ENCODE data around the gene PTPRC. TPM values are rescaled to one million over a fixed set of nuclear protein-coding genes. Genes with fewer than 3 reads are reported as not detected.

PTPRC gene
- total RNA-seq, 3 donors from 2014 or later: 22.0 to 36.0 (median 35.7) TPM

DNA sequence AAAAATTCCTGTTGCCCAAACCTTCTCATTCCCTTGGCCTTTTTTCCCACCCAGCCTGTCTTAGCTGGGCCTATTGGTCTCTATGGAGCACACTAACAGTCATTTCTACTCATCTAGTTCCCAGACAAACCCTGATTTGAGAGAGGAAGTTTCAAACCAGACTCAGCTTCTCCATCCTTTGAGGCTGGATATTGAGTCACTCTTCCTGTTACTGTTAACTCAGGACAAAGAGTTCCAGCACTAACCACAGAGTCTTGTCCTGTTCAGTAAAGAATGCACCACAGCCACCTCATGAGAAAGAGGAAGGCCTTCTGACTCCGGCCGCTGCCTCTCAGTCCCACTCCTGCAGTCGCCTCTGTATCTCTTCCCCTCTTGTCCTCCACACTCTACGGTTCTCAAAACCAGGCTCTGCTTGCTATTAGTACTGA is 137.8 kb downstream of the PTPRC start:
- H3K4me1 ChIP-seq: no peaks in the 10 kb centered on the region
- no peak for DNase-seq (ENCODE audit: low spot score in 2 of 2)
- TF ChIP-seq, protein P1, sequence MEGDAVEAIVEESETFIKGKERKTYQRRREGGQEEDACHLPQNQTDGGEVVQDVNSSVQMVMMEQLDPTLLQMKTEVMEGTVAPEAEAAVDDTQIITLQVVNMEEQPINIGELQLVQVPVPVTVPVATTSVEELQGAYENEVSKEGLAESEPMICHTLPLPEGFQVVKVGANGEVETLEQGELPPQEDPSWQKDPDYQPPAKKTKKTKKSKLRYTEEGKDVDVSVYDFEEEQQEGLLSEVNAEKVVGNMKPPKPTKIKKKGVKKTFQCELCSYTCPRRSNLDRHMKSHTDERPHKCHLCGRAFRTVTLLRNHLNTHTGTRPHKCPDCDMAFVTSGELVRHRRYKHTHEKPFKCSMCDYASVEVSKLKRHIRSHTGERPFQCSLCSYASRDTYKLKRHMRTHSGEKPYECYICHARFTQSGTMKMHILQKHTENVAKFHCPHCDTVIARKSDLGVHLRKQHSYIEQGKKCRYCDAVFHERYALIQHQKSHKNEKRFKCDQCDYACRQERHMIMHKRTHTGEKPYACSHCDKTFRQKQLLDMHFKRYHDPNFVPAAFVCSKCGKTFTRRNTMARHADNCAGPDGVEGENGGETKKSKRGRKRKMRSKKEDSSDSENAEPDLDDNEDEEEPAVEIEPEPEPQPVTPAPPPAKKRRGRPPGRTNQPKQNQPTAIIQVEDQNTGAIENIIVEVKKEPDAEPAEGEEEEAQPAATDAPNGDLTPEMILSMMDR (IDR thresholded peaks at IDR 0.05): no peak
- TF ChIP-seq POLR2AphosphoS5 (IDR thresholded peaks at IDR 0.05): no peak
- TF ChIP-seq POLR2A (IDR thresholded peaks at IDR 0.05): no peak
- H3K36me3 ChIP-seq: no peaks in the 10 kb centered on the region
- intact Hi-C loops (cut with DNase I; ENCODE audit: low total_unique reads): no loop called here
- no peaks in the 10 kb centered on the region for H3K9me3 ChIP-seq
- no peaks in the 10 kb centered on the region for H3K27me3 ChIP-seq
- no peak overlapping the region for H3K27ac ChIP-seq
- no peak overlapping the region for H3K4me3 ChIP-seq

DNA sequence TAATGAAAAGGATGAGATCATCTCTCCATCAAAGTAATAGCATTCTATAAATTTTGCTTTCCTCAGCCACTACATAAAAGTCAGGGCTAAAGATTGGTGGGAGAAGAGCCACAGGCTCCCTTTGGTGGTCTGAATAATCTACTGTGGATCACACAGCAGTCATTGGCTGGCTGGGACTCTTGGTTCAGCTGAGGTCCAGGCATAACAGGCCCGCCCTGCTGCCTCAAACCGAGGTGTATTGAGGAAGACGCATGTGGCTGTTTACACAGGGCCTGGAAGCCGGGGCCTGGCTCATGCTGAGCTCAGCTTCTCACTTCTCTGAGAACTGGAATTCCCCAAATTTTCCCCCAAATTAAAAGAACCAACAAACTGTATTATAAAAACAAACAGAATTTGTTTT is 139.2 kb downstream of the PTPRC start:
- Histone ChIP-seq H3K36me3 (no peaks in the 10 kb centered on the region), H3K4me1 (no peaks in the 10 kb centered on the region), H3K27ac (no peak overlapping the region), H3K9me3 (no peaks in the 10 kb centered on the region), H3K27me3 (no peaks in the 10 kb centered on the region), H3K4me3 (no peak overlapping the region)
- DNase-seq (ENCODE audit: low spot score in 2 of 2): no peak
- intact Hi-C loops (cut with DNase I; ENCODE audit: low total_unique reads): loop anchor here (2.0 kb wide), 1 partner anchor 41 kb away; no protein-coding TSS in a partner anchor
- TF ChIP-seq POLR2A (IDR thresholded peaks at IDR 0.05) (no peak), POLR2AphosphoS5 (IDR thresholded peaks at IDR 0.05) (no peak)
- TF ChIP-seq, protein P1 (IDR thresholded peaks at IDR 0.05): no peak

DNA sequence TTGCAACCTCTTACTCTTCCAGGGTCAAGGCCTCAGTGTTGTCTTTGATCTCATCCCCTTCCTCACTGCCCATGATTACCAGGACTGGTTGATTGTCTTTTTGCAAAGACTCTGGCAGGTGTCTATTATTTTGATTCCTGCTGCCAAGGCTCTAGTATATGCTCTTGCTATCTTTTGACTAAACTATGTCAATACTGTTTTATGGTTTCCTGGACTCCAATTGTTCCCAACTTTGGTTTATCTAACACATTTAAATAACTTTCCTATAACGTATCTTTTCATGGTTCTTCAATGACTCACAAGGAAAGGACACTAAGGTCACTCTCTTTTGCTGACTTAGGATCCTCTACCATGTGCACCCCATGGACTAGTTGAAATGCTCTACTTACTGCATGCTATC is 141.5 kb downstream of the PTPRC start:
- intact Hi-C loops (cut with DNase I; ENCODE audit: low total_unique reads): no loop called here
- Histone ChIP-seq H3K9me3 (no peaks in the 10 kb centered on the region), H3K36me3 (no peaks in the 10 kb centered on the region), H3K4me3 (no peak overlapping the region), H3K4me1 (no peaks in the 10 kb centered on the region), H3K27ac (no peak overlapping the region), H3K27me3 (no peaks in the 10 kb centered on the region)
- TF ChIP-seq POLR2A (IDR thresholded peaks at IDR 0.05): no peak
- TF ChIP-seq, protein P1 (IDR thresholded peaks at IDR 0.05): no peak
- TF ChIP-seq POLR2AphosphoS5 (IDR thresholded peaks at IDR 0.05): no peak
- no peak for DNase-seq (ENCODE audit: low spot score in 2 of 2)

DNA sequence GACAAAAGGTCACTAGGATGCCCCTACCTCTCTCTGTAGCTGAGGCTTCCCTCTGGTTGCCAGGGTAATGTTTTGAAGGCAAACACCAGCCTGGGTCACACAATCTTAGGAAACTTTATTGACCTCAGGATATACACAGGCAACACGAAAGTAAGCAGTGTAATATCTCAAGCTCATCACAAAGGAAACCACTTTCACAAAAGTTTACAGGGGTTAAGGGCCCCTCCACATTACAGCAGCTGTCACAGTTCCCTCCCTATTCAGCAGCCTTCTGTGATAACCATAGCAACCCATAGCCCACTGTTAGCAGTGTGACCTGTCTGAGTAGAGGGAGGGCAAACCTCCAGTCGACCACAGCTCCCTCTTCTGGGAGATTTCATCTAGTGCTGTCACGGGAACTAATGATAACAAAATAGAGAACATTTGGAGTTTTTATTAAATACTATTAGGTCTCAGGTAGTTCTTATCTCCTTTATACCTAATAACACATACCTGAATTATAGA is 149.8 kb downstream of the PTPRC start:
- no peaks in the 10 kb centered on the region for H3K27me3 ChIP-seq
- H3K36me3 ChIP-seq: no peaks in the 10 kb centered on the region
- H3K4me1 ChIP-seq: no peaks in the 10 kb centered on the region
- no peaks in the 10 kb centered on the region for H3K9me3 ChIP-seq
- no peak overlapping the region for H3K27ac ChIP-seq
- no peak for DNase-seq (ENCODE audit: low spot score in 2 of 2)
- no peak overlapping the region for H3K4me3 ChIP-seq
- TF ChIP-seq, protein P1 (IDR thresholded peaks at IDR 0.05): no peak
- TF ChIP-seq POLR2A (IDR thresholded peaks at IDR 0.05): no peak
- no peak for TF ChIP-seq POLR2AphosphoS5 (IDR thresholded peaks at IDR 0.05)
- intact Hi-C loops (cut with DNase I; ENCODE audit: low total_unique reads): no loop called here

DNA sequence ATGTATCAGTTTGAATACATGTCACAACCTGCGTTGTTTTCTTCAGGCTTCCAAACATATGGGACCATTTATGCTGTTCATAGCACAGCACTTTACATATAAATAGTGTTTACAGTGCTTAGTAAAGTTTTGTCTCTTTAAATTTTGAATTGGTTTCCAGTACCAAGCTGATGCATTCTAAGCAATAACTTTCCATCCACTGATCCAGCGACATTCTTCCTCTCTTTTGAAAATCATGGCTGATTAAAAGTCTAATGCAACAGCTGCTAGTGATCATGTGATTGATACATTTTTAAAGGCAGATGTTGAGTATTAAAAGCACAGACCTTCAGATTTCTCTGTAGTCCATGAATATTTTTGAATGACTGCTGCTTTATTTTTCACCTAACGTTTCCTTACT is 154.9 kb downstream of the PTPRC start:
- DNase-seq (ENCODE audit: low spot score in 2 of 2): no peak
- no peaks in the 10 kb centered on the region for H3K36me3 ChIP-seq
- no peak overlapping the region for H3K27ac ChIP-seq
- TF ChIP-seq POLR2A (IDR thresholded peaks at IDR 0.05) (no peak), POLR2AphosphoS5 (IDR thresholded peaks at IDR 0.05) (no peak)
- TF ChIP-seq, protein P1 (IDR thresholded peaks at IDR 0.05): no peak
- no peaks in the 10 kb centered on the region for H3K27me3 ChIP-seq
- H3K9me3 ChIP-seq: peaks cover 0 to 12% of the 10 kb centered on the region in 2 donors
- intact Hi-C loops (cut with DNase I; ENCODE audit: low total_unique reads): no loop called here
- H3K4me3 ChIP-seq: no peak overlapping the region
- H3K4me1 ChIP-seq: no peaks in the 10 kb centered on the region
